IPS DF 6.9 (cell line): ENCODE data around the gene PGAM5.

Source experiments
- DNase-seq: peaks from one replicate; pipeline ENCODE4 v3.0.0-alpha.2; 2013; ENCODE audit warnings: low read depth, low spot score
- H3K27ac ChIP-seq: one replicate; pipeline ENCODE4 v1.5.1; 2013; ENCODE audit warnings: low read length, control low read depth
- H3K27me3 ChIP-seq: 2 replicates; pipeline ENCODE4 v1.6.1; 2013; ENCODE audit warnings: mild to moderate bottlenecking, low read length; ENCODE audit not compliant: control insufficient read depth, insufficient read depth
- H3K36me3 ChIP-seq: 2 replicates; pipeline ENCODE4 v1.6.1; 2013; ENCODE audit warnings: low read length; ENCODE audit not compliant: control insufficient read depth, insufficient read depth
- H3K4me1 ChIP-seq: 2 replicates; pipeline ENCODE4 v1.6.1; 2013; ENCODE audit warnings: low read length; ENCODE audit not compliant: control insufficient read depth, insufficient read depth
- H3K4me3 ChIP-seq: 2 replicates; pipeline ENCODE4 v1.5.1; 2013; ENCODE audit warnings: mild to moderate bottlenecking, low read length
- H3K9me3 ChIP-seq: 2 replicates; pipeline ENCODE4 v1.6.1; 2013; ENCODE audit warnings: low read length, inconsistent platforms; ENCODE audit not compliant: control insufficient read depth, insufficient read depth
- WGBS: extraction: QIAGEN DNeasy Blood & Tissue Kit; methylation state at CpG from one replicate; pipeline ENCODE4 v1.1.7; 2013; ENCODE audit warnings: mixed read lengths, missing lambda C conversion rate; ENCODE audit not compliant: insufficient read length, insufficient coverage; 5-methylcytosine and 5-hydroxymethylcytosine counted together

The PGAM5 gene

GRCh38 chr12:132731574-132731973 lies 20.9 kb downstream of the PGAM5 start:
- no peak overlapping the region for H3K4me3 ChIP-seq
- WGBS = no CpG with 5 or more reads among the region's 17 CpGs

DNA sequence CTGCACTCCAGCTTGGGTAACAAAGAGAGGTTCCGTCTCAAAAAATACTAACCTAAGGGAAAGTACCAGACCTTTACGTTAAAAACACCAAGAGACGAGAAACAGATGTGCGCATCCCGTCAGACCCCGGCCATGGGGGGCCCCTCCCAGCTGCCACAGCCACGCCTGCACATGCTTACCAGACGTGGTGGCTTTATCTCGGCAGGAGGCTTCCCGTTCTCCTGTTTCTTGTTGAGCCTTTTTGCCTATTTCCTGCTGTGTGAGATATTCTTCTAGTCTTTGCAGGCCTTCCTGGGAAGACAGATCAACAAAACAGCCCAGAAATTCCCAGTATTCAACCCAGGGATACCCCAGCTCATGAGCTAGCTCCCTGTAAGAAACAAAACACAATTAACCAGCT lies 23.6 kb downstream of the PGAM5 start:
- H3K27me3 ChIP-seq = no peaks in the 10 kb centered on the region
- H3K27ac ChIP-seq = no peak overlapping the region
- no peak for DNase-seq
- no CpG with 5 or more reads among the region's 10 CpGs for WGBS
- H3K36me3 ChIP-seq = peaks cover 54% of the 10 kb centered on the region
- H3K4me1 ChIP-seq = no peaks in the 10 kb centered on the region
- no peak overlapping the region for H3K4me3 ChIP-seq
- H3K9me3 ChIP-seq = no peaks in the 10 kb centered on the region

More at GRCh38 chr12:132731574-132731973, 20.9 kb downstream of the PGAM5 start:
- Histone ChIP-seq H3K9me3 (no peaks in the 10 kb centered on the region), H3K27ac (no peak overlapping the region), H3K4me1 (no peaks in the 10 kb centered on the region), H3K27me3 (no peaks in the 10 kb centered on the region), H3K36me3 (peaks cover 65% of the 10 kb centered on the region)
- DNase-seq = no peak

- peaks cover 56% of the 10 kb centered on the region for H3K36me3 ChIP-seq
- H3K4me3 ChIP-seq = no peak overlapping the region
- no peaks in the 10 kb centered on the region for H3K4me1 ChIP-seq
- DNase-seq = no peak
- no peaks in the 10 kb centered on the region for H3K9me3 ChIP-seq
- no CpG with 5 or more reads among the region's 20 CpGs for WGBS
- no peaks in the 10 kb centered on the region for H3K27me3 ChIP-seq
- H3K27ac ChIP-seq = no peak overlapping the region
Measured at GRCh38 chr12:132735496-132735895, 24.9 kb downstream of the PGAM5 start.

- Histone ChIP-seq H3K9me3 (no peaks in the 10 kb centered on the region), H3K4me1 (no peaks in the 10 kb centered on the region), H3K27ac (no peak overlapping the region), H3K4me3 (no peak overlapping the region), H3K36me3 (peaks cover 54% of the 10 kb centered on the region), H3K27me3 (no peaks in the 10 kb centered on the region)
- no peak for DNase-seq
- WGBS = no CpG with 5 or more reads among the region's 12 CpGs
Measured at GRCh38 chr12:132736378-132736777, 25.7 kb downstream of the PGAM5 start.

DNA sequence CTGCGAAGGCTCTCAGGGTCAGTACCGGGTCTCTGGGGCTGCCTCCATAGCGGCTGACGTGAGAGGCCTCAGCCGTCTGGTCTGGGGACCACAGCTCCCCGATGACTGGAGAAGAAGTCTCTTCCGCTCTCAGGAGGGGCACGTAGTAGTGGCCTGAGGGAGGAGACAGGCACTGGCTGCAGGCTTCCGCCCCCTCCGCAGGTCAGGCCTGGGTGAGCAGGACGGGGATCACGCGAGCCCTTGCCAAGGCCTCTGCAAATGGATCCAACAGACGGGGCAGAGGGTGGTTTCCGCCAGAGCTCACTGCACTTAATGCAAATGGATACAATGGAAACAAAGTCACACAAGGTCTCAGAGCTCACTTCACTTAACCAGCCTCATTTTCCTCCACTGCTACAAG lies 26.3 kb downstream of the PGAM5 start:
- H3K4me3 ChIP-seq = no peak overlapping the region
- no peaks in the 10 kb centered on the region for H3K9me3 ChIP-seq
- no peaks in the 10 kb centered on the region for H3K4me1 ChIP-seq
- WGBS = no CpG with 5 or more reads among the region's 15 CpGs
- no peak for DNase-seq
- peaks cover 50% of the 10 kb centered on the region for H3K36me3 ChIP-seq
- H3K27ac ChIP-seq = no peak overlapping the region
- no peaks in the 10 kb centered on the region for H3K27me3 ChIP-seq

GRCh38 chr12:132739600-132740312 lies 29.1 kb downstream of the PGAM5 start:
- peaks cover 49% of the 10 kb centered on the region for H3K36me3 ChIP-seq
- WGBS = no CpG with 5 or more reads among the region's 19 CpGs
- no peak for DNase-seq
- H3K4me3 ChIP-seq = no peak overlapping the region
- H3K4me1 ChIP-seq = no peaks in the 10 kb centered on the region
- no peaks in the 10 kb centered on the region for H3K9me3 ChIP-seq
- H3K27ac ChIP-seq = no peak overlapping the region
- H3K27me3 ChIP-seq = no peaks in the 10 kb centered on the region

GRCh38 chr12:132740313-132740646 lies 29.6 kb downstream of the PGAM5 start:
- Histone ChIP-seq H3K4me3 (no peak overlapping the region), H3K9me3 (no peaks in the 10 kb centered on the region), H3K27me3 (no peaks in the 10 kb centered on the region), H3K4me1 (no peaks in the 10 kb centered on the region), H3K27ac (no peak overlapping the region), H3K36me3 (peaks cover 51% of the 10 kb centered on the region)
- DNase-seq = no peak
- whole genome bisulfite sequencing = no CpG with 5 or more reads among the region's 6 CpGs

DNA sequence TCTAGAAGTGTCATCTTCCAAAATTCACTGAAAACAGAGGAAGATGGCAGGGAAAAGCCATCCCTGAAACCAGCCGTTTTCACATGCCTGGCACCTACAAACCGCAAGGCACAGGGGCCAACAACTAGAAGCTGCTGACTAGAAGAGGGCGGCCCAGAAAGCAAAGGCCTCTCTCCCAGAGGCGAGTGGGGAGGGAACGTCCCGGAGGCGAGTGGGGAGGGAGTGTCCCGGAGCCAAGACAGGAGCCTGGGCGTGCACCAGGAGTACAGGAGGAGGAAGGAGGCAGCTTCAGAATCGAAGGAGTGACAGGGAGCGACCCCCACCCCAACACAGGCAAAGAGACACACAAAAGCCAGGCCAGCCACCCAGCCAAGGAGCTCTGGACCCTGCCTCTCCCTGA lies 30.0 kb downstream of the PGAM5 start:
- Histone ChIP-seq H3K36me3 (peaks cover 51% of the 10 kb centered on the region), H3K27ac (no peak overlapping the region), H3K4me3 (no peak overlapping the region), H3K27me3 (no peaks in the 10 kb centered on the region), H3K4me1 (no peaks in the 10 kb centered on the region), H3K9me3 (no peaks in the 10 kb centered on the region)
- no CpG with 5 or more reads among the region's 11 CpGs for WGBS
- no peak for DNase-seq

DNA sequence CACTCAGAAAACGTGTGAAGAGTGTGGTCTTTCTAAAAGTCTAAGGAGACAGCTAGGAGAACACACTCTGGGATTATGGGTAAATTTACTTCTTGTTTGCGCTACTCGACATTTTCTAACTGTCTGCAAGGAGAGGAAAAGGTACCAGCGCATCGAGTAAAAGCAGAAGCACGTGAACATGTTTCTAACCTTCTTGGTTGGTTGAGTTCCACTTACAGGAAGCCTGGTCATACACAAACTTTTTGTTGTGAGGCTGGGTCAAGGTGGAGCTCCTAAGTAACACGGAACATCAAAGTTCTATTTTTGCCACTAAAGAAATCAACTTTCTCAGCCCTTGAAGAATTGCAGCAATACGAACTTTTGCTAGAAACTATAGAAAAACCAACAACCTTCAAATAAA lies 31.0 kb downstream of the PGAM5 start:
- DNase-seq = no peak
- H3K9me3 ChIP-seq = no peaks in the 10 kb centered on the region
- H3K27ac ChIP-seq = no peak overlapping the region
- H3K4me1 ChIP-seq = no peaks in the 10 kb centered on the region
- H3K27me3 ChIP-seq = no peaks in the 10 kb centered on the region
- no CpG with 5 or more reads among the region's 8 CpGs for WGBS
- H3K36me3 ChIP-seq = peaks cover 48% of the 10 kb centered on the region
- no peak overlapping the region for H3K4me3 ChIP-seq

GRCh38 chr12:132743831-132744230 lies 33.2 kb downstream of the PGAM5 start:
- H3K27ac ChIP-seq = no peak overlapping the region
- peaks cover 64% of the 10 kb centered on the region for H3K36me3 ChIP-seq
- DNase-seq = no peak
- WGBS = no CpG with 5 or more reads among the region's 13 CpGs
- no peaks in the 10 kb centered on the region for H3K4me1 ChIP-seq
- no peak overlapping the region for H3K4me3 ChIP-seq
- no peaks in the 10 kb centered on the region for H3K27me3 ChIP-seq
- no peaks in the 10 kb centered on the region for H3K9me3 ChIP-seq

GRCh38 chr12:132746613-132747012 lies 36.0 kb downstream of the PGAM5 start:
- no peaks in the 10 kb centered on the region for H3K9me3 ChIP-seq

More at GRCh38 chr12:132746613-132747012, 36.0 kb downstream of the PGAM5 start:
- no peaks in the 10 kb centered on the region for H3K27me3 ChIP-seq
- no CpG with 5 or more reads among the region's 3 CpGs for WGBS
- no peaks in the 10 kb centered on the region for H3K4me1 ChIP-seq
- no peak overlapping the region for H3K27ac ChIP-seq
- peaks cover 61% of the 10 kb centered on the region for H3K36me3 ChIP-seq
- H3K4me3 ChIP-seq = no peak overlapping the region
- DNase-seq = no peak
